ENCODE results near the gene DNAJC3. TPM values are rescaled to one million over a fixed set of nuclear protein-coding genes. Genes with fewer than 3 reads are reported as not detected.
"Not testable (repeated sequence)": the region's sequence is repeated elsewhere in the genome, so short reads cannot be mapped to it uniquely, and the experiment has no call there.

Gene DNAJC3
- total RNA-seq, 1 experiment from 2014 or later = 19.7 TPM

- Histone ChIP-seq H3K36me3 (ENCODE audit: insufficient read depth, low read length) (peaks cover 8% of the 10 kb centered on the region; the same call in 1 of the 2 replicates), H3K9me3 (ENCODE audit: low read length) (no peaks in the 10 kb centered on the region), H3K9ac (ENCODE audit: low read length) (peak overlapping the region; percentile 12; the same call in 1 of the 2 replicates), H2AFZ (ENCODE audit: low read length) (no peak overlapping the region), H3K4me3 (ENCODE audit: low read length) (peak overlapping the region; percentile 10; the same call in 1 of the 2 replicates), H4K20me1 (ENCODE audit: insufficient read depth, low read depth, low read length) (peaks cover 4% of the 10 kb centered on the region; the same call in 1 of the 2 replicates), H3K27ac (ENCODE audit: low read length) (no peak overlapping the region), H3K9me2 (replicated peaks; ENCODE audit: insufficient read depth, low read length) (no peaks in the 10 kb centered on the region), H3K4me2 (ENCODE audit: low read depth, low read length, poor library complexity, severe bottlenecking) (peak overlapping the region; percentile 75), H3K79me2 (ENCODE audit: low read length) (peaks cover 82% of the 10 kb centered on the region), H3K27me3 (ENCODE audit: low read length) (no peaks in the 10 kb centered on the region), H3K4me1 (ENCODE audit: low read length) (peaks cover 34% of the 10 kb centered on the region)
- DNase-seq = peak; percentile 40
Measured at GRCh38 chr13:95679722-95680121, 2.8 kb downstream of the DNAJC3 start.

GRCh38 chr13:95684418-95684817, 7.5 kb downstream of the DNAJC3 start:
- Histone ChIP-seq H4K20me1 (ENCODE audit: insufficient read depth, low read depth, low read length) (no peaks in the 10 kb centered on the region), H2AFZ (ENCODE audit: low read length) (no peak overlapping the region), H3K4me2 (ENCODE audit: low read depth, low read length, poor library complexity, severe bottlenecking) (no peak overlapping the region), H3K9ac (ENCODE audit: low read length) (no peak overlapping the region), H3K9me2 (replicated peaks; ENCODE audit: insufficient read depth, low read length) (no peaks in the 10 kb centered on the region), H3K36me3 (ENCODE audit: insufficient read depth, low read length) (peaks cover 8% of the 10 kb centered on the region; the same call in 1 of the 2 replicates), H3K4me3 (ENCODE audit: low read length) (no peak overlapping the region), H3K4me1 (ENCODE audit: low read length) (peaks cover 9% of the 10 kb centered on the region), H3K27me3 (ENCODE audit: low read length) (no peaks in the 10 kb centered on the region), H3K27ac (ENCODE audit: low read length) (no peak overlapping the region), H3K79me2 (ENCODE audit: low read length) (peaks cover 100% of the 10 kb centered on the region), H3K9me3 (ENCODE audit: low read length) (peaks cover 19% of the 10 kb centered on the region)
- DNase-seq = no peak

- peaks cover 100% of the 10 kb centered on the region for H3K79me2 ChIP-seq (ENCODE audit: low read length)
- H3K27me3 ChIP-seq (ENCODE audit: low read length); H3K27ac ChIP-seq (ENCODE audit: low read length); H3K4me3 ChIP-seq (ENCODE audit: low read length); H3K9ac ChIP-seq (ENCODE audit: low read length); H3K4me1 ChIP-seq (ENCODE audit: low read length); H2AFZ ChIP-seq (ENCODE audit: low read length); DNase-seq; H4K20me1 ChIP-seq (ENCODE audit: insufficient read depth, low read depth, low read length); H3K36me3 ChIP-seq (ENCODE audit: insufficient read depth, low read length); H3K9me2 ChIP-seq (replicated peaks; ENCODE audit: insufficient read depth, low read length); H3K4me2 ChIP-seq (ENCODE audit: low read depth, low read length, poor library complexity, severe bottlenecking): not testable (repeated sequence)
- H3K9me3 ChIP-seq (ENCODE audit: low read length) = peaks cover 19% of the 10 kb centered on the region
Measured at GRCh38 chr13:95684960-95685359, 8.0 kb downstream of the DNAJC3 start.

- no peak overlapping the region for H3K27ac ChIP-seq (ENCODE audit: low read length)
- no peaks in the 10 kb centered on the region for H3K27me3 ChIP-seq (ENCODE audit: low read length)
- no peaks in the 10 kb centered on the region for H3K9me2 ChIP-seq (replicated peaks; ENCODE audit: insufficient read depth, low read length)
- H3K79me2 ChIP-seq (ENCODE audit: low read length) = peaks cover 58% of the 10 kb centered on the region
- DNase-seq = no peak
- no peak overlapping the region for H3K4me3 ChIP-seq (ENCODE audit: low read length)
- H3K9ac ChIP-seq (ENCODE audit: low read length) = no peak overlapping the region
- H3K4me2 ChIP-seq (ENCODE audit: low read depth, low read length, poor library complexity, severe bottlenecking) = no peak overlapping the region
- H3K4me1 ChIP-seq (ENCODE audit: low read length) = no peaks in the 10 kb centered on the region
- H3K9me3 ChIP-seq (ENCODE audit: low read length) = peaks cover 19% of the 10 kb centered on the region
- no peaks in the 10 kb centered on the region for H3K36me3 ChIP-seq (ENCODE audit: insufficient read depth, low read length)
- H4K20me1 ChIP-seq (ENCODE audit: insufficient read depth, low read depth, low read length) = no peaks in the 10 kb centered on the region
- H2AFZ ChIP-seq (ENCODE audit: low read length) = no peak overlapping the region
Measured at GRCh38 chr13:95689582-95689926, 12.6 kb downstream of the DNAJC3 start.

GRCh38 chr13:95690986-95691385, 14.0 kb downstream of the DNAJC3 start:
- H2AFZ ChIP-seq (ENCODE audit: low read length); H3K4me3 ChIP-seq (ENCODE audit: low read length); H3K27ac ChIP-seq (ENCODE audit: low read length); H3K4me2 ChIP-seq (ENCODE audit: low read depth, low read length, poor library complexity, severe bottlenecking); DNase-seq; H4K20me1 ChIP-seq (ENCODE audit: insufficient read depth, low read depth, low read length); H3K4me1 ChIP-seq (ENCODE audit: low read length); H3K36me3 ChIP-seq (ENCODE audit: insufficient read depth, low read length); H3K9me2 ChIP-seq (replicated peaks; ENCODE audit: insufficient read depth, low read length); H3K27me3 ChIP-seq (ENCODE audit: low read length); H3K9ac ChIP-seq (ENCODE audit: low read length): not testable (repeated sequence)
- Histone ChIP-seq H3K9me3 (ENCODE audit: low read length) (peaks cover 19% of the 10 kb centered on the region), H3K79me2 (ENCODE audit: low read length) (peaks cover 43% of the 10 kb centered on the region)

GRCh38 chr13:95697052-95697680, 20.2 kb downstream of the DNAJC3 start:
- H3K79me2 ChIP-seq (ENCODE audit: low read length) = peaks cover 22% of the 10 kb centered on the region
- no peaks in the 10 kb centered on the region for H3K36me3 ChIP-seq (ENCODE audit: insufficient read depth, low read length)
- H3K27me3 ChIP-seq (ENCODE audit: low read length) = no peaks in the 10 kb centered on the region
- no peaks in the 10 kb centered on the region for H4K20me1 ChIP-seq (ENCODE audit: insufficient read depth, low read depth, low read length)
- no peak overlapping the region for H3K4me2 ChIP-seq (ENCODE audit: low read depth, low read length, poor library complexity, severe bottlenecking)
- H3K4me1 ChIP-seq (ENCODE audit: low read length) = peaks cover 14% of the 10 kb centered on the region; the same call in 1 of the 2 replicates
- no peak for DNase-seq
- no peak overlapping the region for H3K27ac ChIP-seq (ENCODE audit: low read length)
- H3K9ac ChIP-seq (ENCODE audit: low read length) = no peak overlapping the region
- no peak overlapping the region for H2AFZ ChIP-seq (ENCODE audit: low read length)
- no peak overlapping the region for H3K4me3 ChIP-seq (ENCODE audit: low read length)
- no peaks in the 10 kb centered on the region for H3K9me2 ChIP-seq (replicated peaks; ENCODE audit: insufficient read depth, low read length)
- no peaks in the 10 kb centered on the region for H3K9me3 ChIP-seq (ENCODE audit: low read length)

- Histone ChIP-seq H3K27ac (ENCODE audit: low read length) (no peak overlapping the region), H4K20me1 (ENCODE audit: insufficient read depth, low read depth, low read length) (no peaks in the 10 kb centered on the region), H3K4me1 (ENCODE audit: low read length) (peaks cover 14% of the 10 kb centered on the region; the same call in 1 of the 2 replicates), H3K4me3 (ENCODE audit: low read length) (no peak overlapping the region), H3K27me3 (ENCODE audit: low read length) (no peaks in the 10 kb centered on the region), H3K36me3 (ENCODE audit: insufficient read depth, low read length) (no peaks in the 10 kb centered on the region), H3K79me2 (ENCODE audit: low read length) (peaks cover 31% of the 10 kb centered on the region; the same call in 1 of the 2 replicates), H2AFZ (ENCODE audit: low read length) (no peak overlapping the region), H3K9me3 (ENCODE audit: low read length) (no peaks in the 10 kb centered on the region), H3K9ac (ENCODE audit: low read length) (no peak overlapping the region), H3K4me2 (ENCODE audit: low read depth, low read length, poor library complexity, severe bottlenecking) (no peak overlapping the region), H3K9me2 (replicated peaks; ENCODE audit: insufficient read depth, low read length) (no peaks in the 10 kb centered on the region)
- DNase-seq = peak; percentile 53
Measured at GRCh38 chr13:95698047-95698749, 21.3 kb downstream of the DNAJC3 start.

GRCh38 chr13:95703576-95703975, 26.6 kb downstream of the DNAJC3 start:
- H3K9me3 ChIP-seq (ENCODE audit: low read length) = no peaks in the 10 kb centered on the region
- H3K36me3 ChIP-seq (ENCODE audit: insufficient read depth, low read length) = no peaks in the 10 kb centered on the region
- H2AFZ ChIP-seq (ENCODE audit: low read length) = no peak overlapping the region
- no peak overlapping the region for H3K4me2 ChIP-seq (ENCODE audit: low read depth, low read length, poor library complexity, severe bottlenecking)
- H3K9me2 ChIP-seq (replicated peaks; ENCODE audit: insufficient read depth, low read length) = no peaks in the 10 kb centered on the region
- H3K4me3 ChIP-seq (ENCODE audit: low read length) = no peak overlapping the region
- DNase-seq = no peak
- peaks cover 83% of the 10 kb centered on the region for H3K79me2 ChIP-seq (ENCODE audit: low read length)
- no peaks in the 10 kb centered on the region for H3K27me3 ChIP-seq (ENCODE audit: low read length)
- no peak overlapping the region for H3K9ac ChIP-seq (ENCODE audit: low read length)
- no peaks in the 10 kb centered on the region for H4K20me1 ChIP-seq (ENCODE audit: insufficient read depth, low read depth, low read length)
- no peak overlapping the region for H3K27ac ChIP-seq (ENCODE audit: low read length)
- peaks cover 29% of the 10 kb centered on the region for H3K4me1 ChIP-seq (ENCODE audit: low read length)
